ENCODE measurements around the gene CLDN2. TPM values are rescaled to one million over a fixed set of nuclear protein-coding genes. Genes with fewer than 3 reads are reported as not detected.

Gene CLDN2
- total RNA-seq, 2 donors from 2014 or later: not detected

GRCh38 chrX:106946464-106946863 is 26.3 kb downstream of the CLDN2 start:
- Histone ChIP-seq H3K4me3 (ENCODE audit: low read length) (no peak overlapping the region), H3K27ac (ENCODE audit: low read depth, low read length) (no peak overlapping the region), H3K36me3 (ENCODE audit: control insufficient read depth, insufficient read depth, low read length) (no peaks in the 10 kb centered on the region), H3K27me3 (ENCODE audit: control insufficient read depth, insufficient read depth, low read length, poor library complexity, severe bottlenecking) (no peaks in the 10 kb centered on the region), H3K9ac (ENCODE audit: extremely low read depth, low read length, poor library complexity, severe bottlenecking) (no peak overlapping the region), H3K4me1 (ENCODE audit: control insufficient read depth, insufficient read depth, low read length) (no peaks in the 10 kb centered on the region), H3K9me3 (ENCODE audit: control insufficient read depth, low read length) (no peaks in the 10 kb centered on the region)
- Mint-ChIP-seq H3K27me3 (ENCODE audit: insufficient read depth) (no peaks in the 10 kb centered on the region), H3K9me3 (peaks cover 30% of the 10 kb centered on the region), H3K4me3 (no peak overlapping the region), H3K4me1 (peaks cover 4% of the 10 kb centered on the region), H3K36me3 (ENCODE audit: low read depth) (no peaks in the 10 kb centered on the region), H3K27ac (no peak overlapping the region)
- 88% methylated on average over 3 of the region's 3 CpGs; no CpG with 5 or more reads in 1 of the 2 experiments for WGBS, 2 experiments (ENCODE audit: insufficient coverage in 1 of 2, insufficient read length in 1 of 2)
- DNase-seq: no peak
- no peak for TF ChIP-seq CTCF (conservative IDR thresholded peaks at IDR 0.05)

DNA sequence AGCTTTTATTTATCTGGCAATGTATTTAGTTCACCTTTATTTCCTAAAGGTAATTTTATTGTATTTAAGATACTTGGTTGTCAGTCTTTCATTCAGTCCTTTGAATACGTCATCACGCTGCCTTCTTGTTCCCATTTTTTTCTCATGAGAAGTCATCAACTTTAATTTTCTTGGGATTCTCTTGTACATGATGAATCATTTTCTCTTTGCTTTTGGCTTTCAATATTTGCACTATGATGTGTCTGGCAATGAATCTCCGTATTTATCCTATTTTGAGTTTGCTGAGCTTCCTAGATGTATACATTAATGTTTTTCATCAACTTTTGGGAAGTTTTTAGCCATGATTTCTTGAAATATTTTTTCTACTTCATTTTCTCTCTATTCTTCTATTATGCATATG is 28.4 kb downstream of the CLDN2 start:
- no peak for DNase-seq
- no peaks in the 10 kb centered on the region for H3K4me1 ChIP-seq (ENCODE audit: control insufficient read depth, insufficient read depth, low read length)
- 96 to 100% methylated on average over 2 to 3 of the region's 3 CpGs for WGBS, 2 experiments (ENCODE audit: insufficient coverage in 1 of 2, insufficient read length in 1 of 2)
- no peak overlapping the region for H3K27ac ChIP-seq (ENCODE audit: low read depth, low read length)
- no peak overlapping the region for H3K9ac ChIP-seq (ENCODE audit: extremely low read depth, low read length, poor library complexity, severe bottlenecking)
- H3K9me3 ChIP-seq (ENCODE audit: control insufficient read depth, low read length): no peaks in the 10 kb centered on the region
- Mint-ChIP-seq H3K4me3 (no peak overlapping the region), H3K9me3 (peaks cover 25% of the 10 kb centered on the region), H3K36me3 (ENCODE audit: low read depth) (no peaks in the 10 kb centered on the region), H3K27me3 (ENCODE audit: insufficient read depth) (no peaks in the 10 kb centered on the region), H3K27ac (no peak overlapping the region), H3K4me1 (no peaks in the 10 kb centered on the region)
- TF ChIP-seq CTCF (conservative IDR thresholded peaks at IDR 0.05): no peak
- H3K27me3 ChIP-seq (ENCODE audit: control insufficient read depth, insufficient read depth, low read length, poor library complexity, severe bottlenecking): no peaks in the 10 kb centered on the region
- H3K36me3 ChIP-seq (ENCODE audit: control insufficient read depth, insufficient read depth, low read length): no peaks in the 10 kb centered on the region
- no peak overlapping the region for H3K4me3 ChIP-seq (ENCODE audit: low read length)

DNA sequence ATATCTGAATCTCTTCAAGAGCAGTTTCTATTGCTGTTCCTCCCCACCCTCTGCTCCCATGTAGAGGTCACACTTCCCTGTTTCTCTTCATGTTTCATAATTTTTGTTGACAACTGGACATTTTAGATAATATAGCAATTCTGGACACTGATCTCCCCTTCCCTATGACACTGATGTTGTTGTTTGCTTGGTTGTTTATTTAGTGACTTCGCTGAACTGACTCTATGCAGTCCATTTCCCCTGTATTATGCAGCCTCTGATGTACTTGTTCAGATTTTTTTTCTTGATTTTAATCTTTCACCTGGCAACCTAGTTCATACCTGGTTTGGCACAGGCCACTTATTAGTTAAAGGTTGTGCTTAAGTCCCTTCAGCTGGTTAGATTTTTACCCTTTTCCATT is 29.2 kb downstream of the CLDN2 start:
- H3K4me3 ChIP-seq (ENCODE audit: low read length): no peak overlapping the region
- Mint-ChIP-seq H3K4me1 (no peaks in the 10 kb centered on the region), H3K27me3 (ENCODE audit: insufficient read depth) (no peaks in the 10 kb centered on the region), H3K27ac (no peak overlapping the region), H3K36me3 (ENCODE audit: low read depth) (no peaks in the 10 kb centered on the region), H3K4me3 (no peak overlapping the region), H3K9me3 (peaks cover 25% of the 10 kb centered on the region)
- no peak for TF ChIP-seq CTCF (conservative IDR thresholded peaks at IDR 0.05)
- no peak overlapping the region for H3K27ac ChIP-seq (ENCODE audit: low read depth, low read length)
- no peak overlapping the region for H3K9ac ChIP-seq (ENCODE audit: extremely low read depth, low read length, poor library complexity, severe bottlenecking)
- no peaks in the 10 kb centered on the region for H3K9me3 ChIP-seq (ENCODE audit: control insufficient read depth, low read length)
- no peak for DNase-seq
- no peaks in the 10 kb centered on the region for H3K27me3 ChIP-seq (ENCODE audit: control insufficient read depth, insufficient read depth, low read length, poor library complexity, severe bottlenecking)
- H3K4me1 ChIP-seq (ENCODE audit: control insufficient read depth, insufficient read depth, low read length): no peaks in the 10 kb centered on the region
- WGBS, 2 experiments (ENCODE audit: insufficient coverage in 1 of 2, insufficient read length in 1 of 2): no CpG with 5 or more reads among the region's 1 CpG
- no peaks in the 10 kb centered on the region for H3K36me3 ChIP-seq (ENCODE audit: control insufficient read depth, insufficient read depth, low read length)
